Colonic mucosa (tissue), 4 donors: ENCODE measurements around the gene IFITM1. TPM values are rescaled to one million over a fixed set of nuclear protein-coding genes. Genes with fewer than 3 reads are reported as not detected.
A peak's percentile ranks its signal among the peaks of the same experiment; 100 is the strongest.

Source experiments
- DNase-seq: peaks from one replicate; pipeline ENCODE4 v3.0.0-alpha.2; 2020
- H3K27ac ChIP-seq: fragments of 200-600 bp; one replicate; pipeline ENCODE4 v1.8.0; 2021
- H3K27me3 ChIP-seq: fragments of 200-600 bp; one replicate; pipeline ENCODE4 v1.8.0; 2021
- H3K36me3 ChIP-seq: fragments of 200-600 bp; one replicate; pipeline ENCODE4 v1.8.0; 2021
- H3K4me1 ChIP-seq: fragments of 200-600 bp; one replicate; pipeline ENCODE4 v1.8.0; 2021; ENCODE audit warnings: mild to moderate bottlenecking
- H3K4me3 ChIP-seq: fragments of 200-600 bp; one replicate; pipeline ENCODE4 v1.8.0; 2021
- H3K9ac ChIP-seq, 2 donors: one replicate each; pipeline ENCODE4 v1.7.0; 2013; ENCODE audit warnings: control low read depth in 2 of 2, low read depth in 2 of 2, low read length in 2 of 2
- H3K9me3 ChIP-seq: fragments of 200-600 bp; one replicate; pipeline ENCODE4 v1.8.0; 2021
- intact Hi-C: fragments of 100-400 bp; cut with DNase I; formaldehyde crosslinking; loops from one replicate; pipeline ENCODE4 v1.14.1; 2022
- total RNA-seq, 2 donors: library from RNA; stranded (reverse); fragmentation: NEBNext Ultra II Directional in 1 of 2; extraction: Animal tissue kit (Norgen Biotek cat#: 25700) in 1 of 2; gene quantifications; one replicate each; pipeline ENCODE4 v1.2.1, GENCODE V29; 2021
- TF ChIP-seq, protein P1 (sequence below): fragments of 200-600 bp; IDR thresholded peaks from one replicate; pipeline ENCODE4 v1.8.0; 2022; ENCODE audit warnings: antibody characterized with exemption, mild to moderate bottlenecking
- donor health status: healthy.
- donor health status: DM: no; HTN: no; CAD: no.
- donor health status: DM: no; HTN: no; CAD: no.

Gene IFITM1
- total RNA-seq, 2 donors from 2014 or later: 63.3 to 101 TPM

DNA sequence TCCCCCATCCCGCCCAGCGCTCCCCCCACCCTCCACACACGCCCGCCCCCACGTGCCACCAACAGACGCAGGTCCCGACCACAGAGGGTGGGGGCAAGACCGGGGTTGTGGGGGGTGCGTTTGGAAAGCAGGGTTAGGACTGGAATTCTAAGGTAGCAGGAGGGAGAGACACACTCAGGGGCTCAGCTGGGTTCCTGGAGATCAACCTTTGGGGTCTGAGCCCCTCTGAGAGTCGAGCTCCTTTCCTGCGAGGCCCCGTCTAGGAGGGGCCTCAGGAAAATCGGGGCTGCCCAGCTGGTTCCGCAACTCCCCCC is 24.5 kb upstream of the IFITM1 start:
- no peaks in the 10 kb centered on the region for H3K4me1 ChIP-seq
- TF ChIP-seq, protein P1, sequence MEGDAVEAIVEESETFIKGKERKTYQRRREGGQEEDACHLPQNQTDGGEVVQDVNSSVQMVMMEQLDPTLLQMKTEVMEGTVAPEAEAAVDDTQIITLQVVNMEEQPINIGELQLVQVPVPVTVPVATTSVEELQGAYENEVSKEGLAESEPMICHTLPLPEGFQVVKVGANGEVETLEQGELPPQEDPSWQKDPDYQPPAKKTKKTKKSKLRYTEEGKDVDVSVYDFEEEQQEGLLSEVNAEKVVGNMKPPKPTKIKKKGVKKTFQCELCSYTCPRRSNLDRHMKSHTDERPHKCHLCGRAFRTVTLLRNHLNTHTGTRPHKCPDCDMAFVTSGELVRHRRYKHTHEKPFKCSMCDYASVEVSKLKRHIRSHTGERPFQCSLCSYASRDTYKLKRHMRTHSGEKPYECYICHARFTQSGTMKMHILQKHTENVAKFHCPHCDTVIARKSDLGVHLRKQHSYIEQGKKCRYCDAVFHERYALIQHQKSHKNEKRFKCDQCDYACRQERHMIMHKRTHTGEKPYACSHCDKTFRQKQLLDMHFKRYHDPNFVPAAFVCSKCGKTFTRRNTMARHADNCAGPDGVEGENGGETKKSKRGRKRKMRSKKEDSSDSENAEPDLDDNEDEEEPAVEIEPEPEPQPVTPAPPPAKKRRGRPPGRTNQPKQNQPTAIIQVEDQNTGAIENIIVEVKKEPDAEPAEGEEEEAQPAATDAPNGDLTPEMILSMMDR: no peak
- peaks cover 6% of the 10 kb centered on the region for H3K27me3 ChIP-seq
- peak overlapping the region; percentile 73 for H3K4me3 ChIP-seq
- intact Hi-C loops: no loop called here
- peak overlapping the region; percentile 26 to 56 for H3K9ac ChIP-seq
- no peak for DNase-seq
- no peaks in the 10 kb centered on the region for H3K36me3 ChIP-seq
- no peak overlapping the region for H3K27ac ChIP-seq
- no peaks in the 10 kb centered on the region for H3K9me3 ChIP-seq

DNA sequence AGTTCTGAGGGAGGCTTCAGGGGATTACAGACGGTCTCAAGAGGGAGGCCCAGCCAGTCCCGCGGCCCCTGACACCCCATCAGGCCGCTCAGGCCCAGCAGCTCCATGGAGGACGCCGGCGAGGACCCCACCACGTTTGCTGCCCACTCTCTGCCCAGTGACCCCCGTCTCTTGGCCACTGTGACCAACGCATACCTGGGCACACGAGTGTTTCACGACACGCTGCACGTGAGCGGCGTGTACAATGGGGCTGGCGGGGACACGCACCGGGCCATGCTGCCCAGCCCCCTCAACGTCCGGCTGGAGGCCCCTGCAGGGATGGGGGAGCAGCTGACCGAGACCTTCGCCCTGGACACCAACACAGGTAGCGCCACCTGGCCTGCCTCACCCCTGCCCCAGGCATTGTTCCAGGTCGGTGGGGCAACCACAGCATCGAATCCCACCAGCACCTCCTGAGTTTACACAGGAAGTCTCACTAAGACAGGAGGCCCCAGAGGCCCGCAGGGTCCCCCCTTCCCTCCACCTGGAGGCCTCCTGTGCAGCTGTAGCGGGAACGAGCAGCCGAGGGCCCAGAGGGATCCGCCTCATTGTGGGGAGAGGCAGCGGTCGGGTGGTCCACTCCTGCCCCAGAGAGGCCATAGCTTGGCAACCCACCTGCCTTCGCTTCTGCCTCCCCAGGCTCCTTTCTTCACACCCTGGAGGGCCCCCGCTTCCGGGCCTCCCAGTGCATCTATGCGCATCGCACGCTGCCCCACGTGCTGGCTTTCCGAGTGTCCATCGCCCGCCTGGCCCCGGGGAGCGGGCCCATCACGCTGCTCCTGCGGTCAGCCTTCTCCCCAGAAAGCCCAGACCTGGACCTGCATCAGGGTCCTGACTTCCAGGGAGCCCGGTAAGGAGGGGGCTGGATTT is 23.9 kb upstream of the IFITM1 start:
- intact Hi-C loops: no loop called here
- no peaks in the 10 kb centered on the region for H3K4me1 ChIP-seq
- H3K9me3 ChIP-seq: no peaks in the 10 kb centered on the region
- TF ChIP-seq, protein P1: no peak
- no peaks in the 10 kb centered on the region for H3K36me3 ChIP-seq
- H3K9ac ChIP-seq: peak overlapping the region; percentile 26 to 56
- H3K4me3 ChIP-seq: peak overlapping the region; percentile 73
- no peak for DNase-seq
- H3K27me3 ChIP-seq: peaks cover 6% of the 10 kb centered on the region
- H3K27ac ChIP-seq: no peak overlapping the region

DNA sequence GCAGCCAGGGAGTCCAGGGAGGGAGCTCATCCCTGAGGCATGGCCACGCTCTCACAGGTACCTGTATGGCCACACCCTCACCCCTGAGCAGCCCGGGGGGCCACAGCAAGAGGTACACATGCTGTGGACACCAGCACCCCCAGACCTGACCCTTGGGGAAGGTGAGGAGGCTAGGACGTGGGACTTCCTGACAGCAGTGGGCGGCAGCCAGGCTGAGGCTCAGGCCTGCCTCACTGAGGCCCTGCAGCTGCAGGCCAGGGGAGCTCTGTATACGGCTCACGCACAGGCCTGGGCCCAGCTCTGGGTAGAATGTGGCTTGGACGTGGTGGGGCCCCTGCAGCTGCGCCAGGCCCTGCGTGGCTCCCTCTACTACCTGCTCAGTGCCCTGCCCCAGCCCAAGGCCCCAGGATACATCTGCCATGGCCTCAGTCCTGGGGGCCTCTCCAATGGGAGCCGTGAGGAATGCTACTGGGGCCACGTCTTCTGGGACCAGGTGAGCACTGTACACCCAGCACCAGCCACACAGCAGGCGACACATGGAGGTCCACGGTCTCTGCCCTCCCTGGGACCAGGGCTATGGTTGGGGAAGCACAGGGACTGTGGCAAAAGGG is 23.1 kb upstream of the IFITM1 start:
- TF ChIP-seq, protein P1: no peak
- DNase-seq: no peak
- H3K4me3 ChIP-seq: no peak overlapping the region
- intact Hi-C loops: no loop called here
- peaks cover 6% of the 10 kb centered on the region for H3K27me3 ChIP-seq
- H3K27ac ChIP-seq: no peak overlapping the region
- H3K9me3 ChIP-seq: no peaks in the 10 kb centered on the region
- H3K9ac ChIP-seq: no peak overlapping the region
- no peaks in the 10 kb centered on the region for H3K4me1 ChIP-seq
- no peaks in the 10 kb centered on the region for H3K36me3 ChIP-seq

DNA sequence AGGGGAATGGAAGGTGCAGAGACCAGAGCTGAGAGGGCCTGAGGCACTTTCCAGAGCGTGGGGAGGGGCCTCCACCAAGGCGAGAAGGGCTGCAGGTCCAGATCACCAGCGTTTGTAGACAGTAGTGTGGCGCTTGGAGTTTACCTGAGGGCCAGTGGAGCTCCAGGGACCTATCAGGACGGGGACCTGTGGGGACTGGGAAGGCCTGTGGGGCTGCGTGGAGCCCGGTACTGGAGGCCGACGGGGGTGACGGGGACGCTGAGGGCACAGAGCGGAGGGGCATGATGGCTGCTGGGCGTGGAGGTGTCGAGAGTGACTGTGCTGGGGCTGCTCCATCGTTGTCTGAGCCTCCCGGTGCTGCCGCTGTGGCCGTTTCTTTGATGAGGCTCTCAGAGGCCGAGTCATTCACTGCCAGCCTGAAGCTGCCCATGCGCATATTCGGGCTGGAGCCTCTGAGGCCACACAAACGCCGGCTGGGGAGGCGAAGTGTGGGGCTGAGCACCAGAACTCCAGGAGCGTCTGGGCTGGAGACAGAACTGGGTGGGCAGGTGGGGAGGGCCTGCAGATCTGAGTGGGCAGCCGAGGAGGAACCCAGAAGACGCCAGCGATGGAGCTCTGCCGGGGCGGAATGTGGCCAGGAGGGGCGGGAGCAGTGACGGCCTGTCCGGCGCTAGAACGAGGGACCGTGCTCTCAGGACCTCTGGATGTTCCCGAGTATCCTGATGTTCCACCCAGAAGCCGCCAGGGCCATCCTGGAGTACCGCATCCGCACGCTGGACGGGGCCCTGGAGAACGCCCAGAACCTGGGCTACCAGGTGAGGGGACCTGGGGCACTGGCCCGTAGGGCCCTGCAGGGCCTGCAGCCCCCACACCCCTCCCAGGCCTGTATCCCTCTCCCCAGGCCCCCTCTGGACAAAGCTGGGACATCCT is 22.3 kb upstream of the IFITM1 start:
- H3K4me3 ChIP-seq: no peak overlapping the region
- H3K36me3 ChIP-seq: no peaks in the 10 kb centered on the region
- H3K27ac ChIP-seq: no peak overlapping the region
- no peaks in the 10 kb centered on the region for H3K4me1 ChIP-seq
- TF ChIP-seq, protein P1: no peak
- no peak overlapping the region for H3K9ac ChIP-seq
- H3K9me3 ChIP-seq: no peaks in the 10 kb centered on the region
- H3K27me3 ChIP-seq: peaks cover 6% of the 10 kb centered on the region
- DNase-seq: no peak
- intact Hi-C loops: no loop called here
